NCI-H1048 (cell line): Measurements from ENCODE around the gene A4GALT.

Experiments used
- DNase-seq: peaks from one replicate; lab custom pipeline; 2025; lab: John Stamatoyannopoulos, UW

A4GALT gene

GRCh38 chr22:42648368-42649245, 72.1 kb downstream of the A4GALT start:
- no peak for DNase-seq

- DNase-seq = no peak
Observed at GRCh38 chr22:42648017-42648367, 72.7 kb downstream of the A4GALT start.

- DNase-seq = no peak
Observed at GRCh38 chr22:42646569-42647525, 73.8 kb downstream of the A4GALT start.

GRCh38 chr22:42645938-42646568, 74.6 kb downstream of the A4GALT start:
- no peak for DNase-seq

- no peak for DNase-seq
Observed at GRCh38 chr22:42645341-42645937, 75.2 kb downstream of the A4GALT start.

- DNase-seq = no peak
Observed at GRCh38 chr22:42644422-42645340, 76.0 kb downstream of the A4GALT start.

GRCh38 chr22:42643634-42644421, 76.8 kb downstream of the A4GALT start:
- no peak for DNase-seq

GRCh38 chr22:42642806-42643633, 77.7 kb downstream of the A4GALT start:
- no peak for DNase-seq
